Glomerular visceral epithelial cell (primary cell): ENCODE measurements around the gene HS3ST2.
A peak's percentile ranks its signal among the peaks of the same experiment; 100 is the strongest.

Experiments used
- DNase-seq: peaks from one replicate; pipeline ENCODE4 v3.0.0-alpha.2; 2016; ENCODE audit errors: extremely low spot score

HS3ST2 gene

DNA sequence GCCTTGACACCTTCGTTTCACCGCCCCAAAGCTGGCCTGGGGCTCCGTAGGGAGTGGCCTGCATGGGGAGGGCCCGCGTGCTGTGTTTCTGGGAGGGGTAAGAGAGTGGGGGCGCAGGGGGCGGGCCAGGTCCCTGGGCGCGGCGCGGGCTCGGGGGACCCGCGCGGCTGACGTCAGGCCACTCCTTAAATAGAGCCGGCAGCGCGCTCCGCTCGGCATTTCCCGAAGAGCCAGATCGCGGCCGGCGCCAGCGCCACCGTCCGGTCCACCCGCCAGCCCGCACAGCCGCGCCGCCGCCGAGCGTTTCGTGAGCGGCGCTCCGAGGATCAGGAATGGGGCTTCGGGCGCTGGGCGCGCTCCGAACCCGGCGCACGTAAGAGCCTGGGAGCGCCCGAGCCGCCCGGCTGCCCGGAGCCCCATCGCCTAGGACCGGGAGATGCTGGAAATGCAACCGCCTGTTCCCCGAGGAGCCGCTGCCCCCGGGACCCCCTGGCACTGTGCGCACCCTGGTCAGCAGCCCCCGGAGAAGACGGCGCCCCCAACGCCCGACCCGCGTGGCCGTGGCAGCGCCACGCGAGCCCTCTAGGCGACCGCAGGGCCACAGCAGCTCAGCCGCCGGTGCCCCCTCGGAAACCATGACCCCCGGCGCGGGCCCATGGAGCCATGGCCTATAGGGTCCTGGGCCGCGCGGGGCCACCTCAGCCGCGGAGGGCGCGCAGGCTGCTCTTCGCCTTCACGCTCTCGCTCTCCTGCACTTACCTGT lies at the start of gene HS3ST2:
Gene HS3ST2, plus strand, starts transcription at position 215 of the 763 bp plus-strand sequence. Its CDS starts 449 bp downstream, at position 664.
- no peak for DNase-seq

- no peak for DNase-seq
These were observed 49.2 kb upstream of the HS3ST2 start for GRCh38 chr16:22764662-22765327.

DNA sequence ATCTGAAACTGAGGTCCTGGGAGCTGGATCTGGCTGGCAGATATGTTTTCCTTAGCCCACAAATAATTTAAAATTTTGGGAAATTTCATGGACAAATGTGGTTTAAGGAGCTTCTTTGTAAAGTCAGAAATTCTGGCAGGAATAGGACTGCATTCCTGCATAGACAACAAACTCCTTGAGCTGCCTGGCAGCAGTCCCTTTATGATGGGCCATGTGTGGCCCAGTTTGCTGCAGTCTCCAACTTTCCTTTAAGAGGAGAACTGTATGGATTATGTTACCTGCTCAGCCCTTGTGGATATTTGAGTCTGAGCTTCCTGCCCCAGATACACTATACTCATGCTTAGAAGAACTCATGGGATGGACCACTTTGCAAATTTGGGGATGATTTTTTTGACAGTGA lies 48.5 kb upstream of the HS3ST2 start:
- DNase-seq: no peak

- DNase-seq: no peak
These were observed 43.1 kb upstream of the HS3ST2 start for GRCh38 chr16:22770866-22771265.

- no peak for DNase-seq
These were observed 42.4 kb upstream of the HS3ST2 start for GRCh38 chr16:22771551-22771950.

- no peak for DNase-seq
These were observed 38.6 kb upstream of the HS3ST2 start for GRCh38 chr16:22775220-22775922.

DNA sequence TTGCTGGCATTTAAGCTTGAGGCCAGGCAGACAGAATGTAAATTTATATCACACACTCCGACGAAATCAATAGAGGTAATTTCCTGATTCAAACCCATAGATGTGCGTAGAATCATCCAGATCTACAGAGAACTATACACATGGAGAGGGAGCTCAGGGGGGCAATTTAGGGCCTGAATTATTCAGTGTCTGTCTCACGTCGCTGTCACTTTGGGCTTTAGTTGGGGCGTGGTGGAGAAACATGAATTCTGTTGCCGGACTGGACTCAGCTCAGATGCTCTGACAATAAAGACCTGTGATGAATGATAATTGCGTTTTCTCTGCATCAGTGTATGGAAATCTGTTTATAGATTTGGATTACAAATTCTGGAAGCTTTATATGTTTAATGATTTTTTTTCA lies 32.5 kb upstream of the HS3ST2 start:
- no peak for DNase-seq

DNA sequence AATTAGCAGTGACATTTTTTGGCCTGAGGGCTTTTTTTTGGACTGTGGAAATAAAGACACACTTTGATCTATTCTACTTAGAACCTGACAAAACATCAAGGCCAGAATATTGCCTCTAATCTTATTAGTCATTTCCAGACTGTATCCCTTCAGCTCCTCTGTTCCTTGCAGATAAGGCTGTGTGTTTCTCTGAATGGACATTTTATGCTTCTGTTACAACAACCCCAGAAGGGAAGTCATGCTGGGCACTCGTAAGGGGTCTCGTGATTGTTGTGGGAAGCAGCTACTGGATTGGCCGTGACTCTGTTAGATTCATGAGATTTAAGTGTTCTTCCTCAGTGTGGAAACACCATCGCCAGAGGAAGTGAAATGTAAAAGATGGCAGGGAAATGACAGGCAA lies 31.6 kb upstream of the HS3ST2 start:
- no peak for DNase-seq

DNA sequence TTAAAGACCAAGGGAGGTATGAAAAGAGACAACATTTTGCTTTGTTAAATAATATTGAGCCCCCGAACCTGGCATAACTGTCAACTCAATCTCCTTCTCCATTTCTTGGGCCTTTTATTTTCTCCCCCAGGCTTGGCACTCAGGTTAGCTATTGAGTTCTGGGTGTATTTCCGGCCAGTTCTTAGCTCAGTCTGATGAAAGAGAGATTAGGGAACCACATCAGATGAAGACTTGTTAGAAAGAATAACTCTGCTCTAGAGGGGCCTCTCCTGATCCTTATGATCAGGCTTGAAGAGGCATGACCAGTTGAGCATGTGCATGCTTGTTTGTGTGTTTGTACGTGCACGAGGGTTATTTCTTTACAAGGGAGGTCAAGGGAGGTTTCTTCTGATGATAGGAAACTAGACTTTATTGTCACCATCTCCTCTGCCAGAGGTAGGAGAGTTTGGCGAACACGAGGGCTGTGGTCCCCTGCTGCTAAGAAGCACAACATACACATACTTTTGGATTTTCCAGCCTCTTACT lies 29.2 kb upstream of the HS3ST2 start:
- no peak for DNase-seq

DNA sequence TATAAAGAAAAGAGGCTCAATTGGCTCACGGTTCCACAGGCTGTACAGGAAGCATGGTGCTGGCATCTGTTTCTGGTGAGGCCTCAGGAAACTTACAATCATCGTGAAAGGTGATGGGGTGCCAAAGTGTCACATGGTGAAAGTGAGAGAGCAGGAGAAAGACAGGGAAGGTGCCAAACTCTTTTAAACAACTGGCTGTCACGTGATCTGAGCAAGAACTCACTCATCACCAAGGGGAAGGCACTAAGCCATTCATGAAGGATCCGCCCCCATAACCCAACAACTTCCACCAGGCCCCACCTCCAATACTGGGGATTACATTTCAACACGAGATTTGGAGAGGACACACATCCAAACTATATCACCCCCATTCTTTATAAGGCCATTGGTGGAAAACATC lies 28.4 kb upstream of the HS3ST2 start:
- DNase-seq: no peak

DNA sequence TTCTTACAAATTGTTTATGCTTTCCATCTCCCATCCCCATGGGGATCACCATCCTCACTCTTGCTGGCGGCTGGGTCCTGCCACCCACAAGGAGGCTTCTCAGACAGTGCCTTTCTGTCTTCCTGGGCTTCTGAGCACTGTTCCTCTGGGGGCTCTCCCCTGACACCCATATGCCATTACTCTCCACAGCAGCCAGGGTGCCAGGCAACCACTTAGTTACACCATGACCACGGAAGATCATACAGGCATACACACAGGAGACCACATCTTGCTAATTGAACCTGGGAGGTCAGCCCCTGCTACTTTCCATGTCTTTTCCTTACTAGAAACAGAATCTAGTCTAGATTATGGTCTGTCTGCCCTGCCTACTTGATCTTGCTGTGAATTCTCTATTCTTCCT lies 27.7 kb upstream of the HS3ST2 start:
- DNase-seq: no peak

DNA sequence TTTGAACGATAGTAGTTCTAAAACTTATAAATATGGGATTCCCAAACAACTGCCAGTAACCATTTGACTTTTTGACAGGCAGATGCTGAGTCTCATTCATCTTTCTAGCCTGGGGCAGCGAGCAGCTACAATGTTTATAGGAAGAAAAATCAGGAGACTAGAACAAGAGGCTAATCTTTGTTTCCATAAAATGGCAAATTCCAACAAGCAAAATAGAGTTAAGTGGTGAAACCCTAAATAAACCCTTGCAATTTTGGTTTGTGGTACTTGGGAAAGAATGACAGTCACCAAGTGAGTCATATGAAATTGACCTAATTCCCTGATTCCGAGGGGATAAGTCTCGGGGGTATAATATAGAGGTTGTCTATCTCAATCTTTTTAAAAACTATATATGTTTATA lies 27.3 kb upstream of the HS3ST2 start:
- DNase-seq: no peak

GRCh38 chr16:22787466-22788192 lies 26.3 kb upstream of the HS3ST2 start:
- DNase-seq: peak; percentile 40

DNA sequence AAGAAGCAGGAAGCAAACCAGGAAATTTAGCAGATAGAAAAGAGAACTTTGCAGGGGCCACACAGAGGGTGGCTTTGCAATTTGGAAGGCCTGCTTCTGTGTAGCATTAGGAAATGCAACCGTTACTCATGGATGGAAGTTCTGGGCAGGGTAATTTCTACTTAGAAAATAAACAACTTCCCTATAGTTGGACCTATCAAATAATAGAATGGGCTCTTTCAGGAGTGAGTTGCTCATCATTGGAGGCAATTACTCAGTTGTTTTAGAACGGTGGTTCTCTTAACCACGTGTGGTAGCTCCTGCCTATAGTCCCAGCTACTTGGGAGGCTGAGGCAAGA lies 25.8 kb upstream of the HS3ST2 start:
- DNase-seq: no peak

DNA sequence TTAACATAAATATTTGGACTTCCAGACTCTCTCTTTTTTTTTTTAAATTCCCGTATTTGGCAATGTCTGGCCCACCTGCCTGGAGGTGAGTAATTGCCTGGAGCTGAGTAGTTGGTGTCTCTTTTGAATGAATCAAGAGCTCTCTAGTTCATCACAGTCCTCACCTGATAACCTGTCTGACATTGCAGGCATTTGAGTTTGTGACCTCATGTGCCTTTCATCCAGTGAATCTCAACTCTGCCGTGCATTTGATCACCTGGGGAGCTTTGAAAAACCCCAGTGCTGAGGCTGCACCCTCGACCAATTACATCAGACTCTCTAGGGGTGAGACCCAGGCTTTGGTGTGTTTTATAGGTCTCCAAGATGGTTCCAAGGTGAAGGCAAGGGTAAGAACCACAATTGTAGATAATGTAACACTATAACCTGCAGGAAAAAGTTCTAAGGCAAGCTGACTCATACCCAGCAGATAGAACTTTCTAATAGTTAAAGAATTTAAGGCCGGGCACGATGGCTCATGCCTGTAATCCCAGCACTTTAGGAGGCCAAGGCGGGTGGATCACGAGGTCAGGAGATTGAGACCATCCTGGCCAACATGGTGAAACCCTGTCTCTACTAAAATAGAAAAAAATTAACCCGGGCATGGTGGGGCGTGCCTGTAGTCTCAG lies 24.5 kb upstream of the HS3ST2 start:
- DNase-seq: no peak

DNA sequence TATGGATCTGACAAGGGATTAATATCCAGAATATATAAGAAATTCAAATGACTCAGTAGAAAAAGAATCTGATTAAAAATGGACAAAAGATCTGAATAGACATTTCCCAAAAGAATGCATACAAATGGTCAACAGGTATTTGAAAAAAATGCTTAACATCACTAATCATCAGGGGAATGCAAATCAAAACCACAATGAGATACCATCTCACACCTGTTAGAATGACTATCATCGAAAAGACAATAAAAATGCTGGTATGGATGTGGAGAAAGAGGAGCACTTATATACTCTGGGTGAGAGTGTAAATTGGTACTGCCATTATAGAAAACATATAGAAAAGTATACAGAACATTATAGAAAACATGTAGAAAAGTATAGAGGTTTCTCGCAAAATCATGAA lies 16.4 kb upstream of the HS3ST2 start:
- DNase-seq: no peak

DNA sequence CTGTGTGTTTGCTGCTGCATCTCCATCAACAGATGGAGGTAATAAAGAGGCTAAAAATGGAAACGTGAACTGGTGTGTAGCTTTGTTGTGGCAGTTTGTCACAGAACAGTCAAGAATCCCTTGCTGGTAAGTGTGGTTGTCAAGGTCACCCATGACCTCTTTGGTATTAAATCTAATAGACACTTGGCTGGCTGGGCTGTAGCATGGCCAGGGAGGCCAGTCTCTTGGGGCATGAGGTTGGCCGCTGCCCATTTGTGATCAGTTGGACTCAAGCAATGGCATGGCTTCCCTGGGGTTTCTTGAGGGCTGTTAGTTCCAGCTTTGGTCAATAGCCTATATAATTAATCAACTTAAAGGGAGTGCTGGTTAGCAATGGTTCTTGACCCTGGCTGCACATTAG lies 14.8 kb upstream of the HS3ST2 start:
- no peak for DNase-seq

- no peak for DNase-seq
These were observed 9.1 kb upstream of the HS3ST2 start for GRCh38 chr16:22804893-22805292.

DNA sequence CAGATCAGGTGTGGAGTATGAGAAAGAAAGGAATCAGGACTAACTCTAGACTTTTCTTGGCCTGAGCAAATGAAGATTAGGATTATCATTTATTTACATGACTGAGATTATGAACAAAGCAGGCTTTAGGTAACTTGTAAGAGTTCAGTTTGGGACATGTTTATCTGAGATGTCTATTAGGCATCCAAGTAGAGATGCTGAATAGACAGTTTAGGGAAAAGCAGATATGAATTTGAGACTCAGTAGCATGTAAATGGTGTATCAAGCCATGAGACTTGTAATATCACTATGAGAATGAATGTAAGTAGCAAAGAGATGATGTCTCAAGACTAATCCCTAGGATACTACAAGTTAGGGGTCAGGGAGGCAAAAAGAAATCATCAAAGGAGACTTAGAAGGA lies 8.6 kb upstream of the HS3ST2 start:
- no peak for DNase-seq

DNA sequence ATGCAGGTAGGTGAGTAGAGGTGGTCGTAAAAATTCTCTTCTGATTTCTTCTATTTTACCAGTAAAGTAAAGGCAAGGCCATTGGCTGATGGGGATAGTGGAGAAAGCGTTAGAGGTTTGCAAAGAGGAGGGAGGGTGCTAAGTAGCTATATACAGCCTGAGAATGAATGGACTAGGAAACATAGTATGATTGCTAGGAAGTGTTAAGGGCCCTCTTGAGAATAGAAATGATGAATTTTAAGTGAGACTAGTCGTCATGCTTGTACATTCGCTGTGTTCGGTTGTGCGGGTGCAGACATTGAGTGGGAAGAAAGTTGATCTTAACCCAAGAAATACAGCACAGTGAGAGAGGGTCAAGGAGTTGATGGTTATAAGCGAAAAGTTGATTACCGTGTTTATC lies 7.2 kb upstream of the HS3ST2 start:
- no peak for DNase-seq

GRCh38 chr16:22810226-22810625 lies 3.7 kb upstream of the HS3ST2 start:
- no peak for DNase-seq
